GM11168 (cell line): ENCODE data around the gene CCR1.
"Not testable (repeated sequence)": the region's sequence is repeated elsewhere in the genome, so short reads cannot be mapped to it uniquely, and the experiment has no call there.

Experiments used
- in situ Hi-C: fragments of 300-500 bp; cut with MboI; formaldehyde crosslinking; loops from one replicate; pipeline ENCODE4 v1.12.0; 2022; ENCODE audit warnings: low sequenced_read_pairs; ENCODE audit not compliant: unreplicated experiment

Gene CCR1

GRCh38 chr3:46187341-46187700, 20.8 kb downstream of the CCR1 start:
- in situ Hi-C loops, result no loop called here

DNA sequence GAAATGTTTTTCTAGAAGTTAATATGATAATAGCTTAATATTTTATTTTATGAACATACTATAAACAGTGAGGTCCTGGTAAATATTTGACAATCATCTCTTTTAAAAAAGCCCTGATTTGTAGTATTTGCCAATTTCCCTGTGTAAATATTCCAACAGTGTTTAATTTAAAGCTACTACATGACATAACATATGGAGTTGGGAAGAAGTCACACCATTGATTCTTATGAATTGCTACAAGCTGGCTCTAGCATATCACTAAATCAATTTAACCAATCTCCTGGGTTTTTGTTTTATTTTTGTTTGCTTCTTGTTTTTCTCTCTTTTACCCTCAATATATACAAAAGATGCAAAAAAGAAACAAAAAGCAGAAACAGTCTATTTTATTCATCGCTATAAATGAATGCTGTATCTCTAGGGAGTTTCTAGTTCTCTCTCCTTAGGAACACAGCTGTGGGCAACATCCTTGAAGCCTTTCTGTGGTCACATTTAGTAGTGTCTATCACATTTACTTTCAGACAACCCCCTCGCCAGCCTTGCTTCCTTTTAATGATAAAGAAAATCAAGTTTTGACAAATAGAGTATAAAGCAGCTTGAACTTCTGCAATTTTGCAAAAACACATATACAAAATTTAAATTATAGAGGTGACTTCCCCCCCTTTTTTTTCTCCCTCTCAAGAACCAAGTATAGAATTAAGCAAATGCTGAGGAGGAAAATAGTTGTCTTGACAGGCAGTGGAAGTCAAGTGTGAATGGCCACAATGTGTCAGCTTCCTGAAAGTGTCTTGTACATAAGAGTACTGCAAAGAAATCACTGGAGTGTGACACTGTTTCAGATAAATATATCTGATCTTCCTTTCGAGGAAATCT, 21.4 kb downstream of the CCR1 start:
- in situ Hi-C loops, result no loop called here

DNA sequence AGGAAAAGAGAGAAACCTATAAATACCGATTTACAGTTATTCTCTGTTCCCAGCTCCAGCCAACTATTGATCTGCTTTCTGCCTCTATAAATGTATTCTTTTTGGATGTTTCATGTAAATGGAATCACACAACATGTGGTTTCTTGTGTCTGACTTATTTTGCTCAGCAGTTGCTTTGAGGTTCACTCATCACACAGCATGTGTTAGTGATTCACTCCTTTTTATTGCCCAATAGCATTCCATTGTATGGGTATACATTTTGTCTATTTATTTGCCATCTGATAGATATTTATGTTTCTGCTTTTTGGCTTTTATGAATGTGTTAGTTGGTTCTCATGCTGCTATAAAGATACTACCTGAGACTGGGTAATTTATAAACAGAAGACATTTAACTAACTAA, 23.6 kb downstream of the CCR1 start:
- in situ Hi-C loops, result no loop called here

DNA sequence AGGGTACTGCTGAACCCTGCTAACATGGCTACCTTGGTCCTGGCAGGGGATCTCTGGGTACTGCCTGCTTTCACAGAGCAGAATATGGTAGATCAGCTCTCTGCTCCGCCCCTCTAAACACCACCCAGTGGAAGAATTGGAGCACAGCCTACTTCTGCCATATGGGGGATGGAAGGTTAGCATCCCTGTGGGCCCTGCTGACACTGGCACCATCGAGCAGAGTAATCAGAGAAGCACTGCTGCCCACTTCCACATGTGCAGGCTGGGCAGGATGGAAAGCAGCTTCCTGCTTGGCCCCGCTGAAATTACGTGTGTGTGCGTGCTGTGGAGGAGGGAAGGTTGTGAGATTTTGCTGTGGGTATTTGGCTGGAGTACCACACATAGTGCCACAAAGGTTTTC, 24.8 kb downstream of the CCR1 start:
- in situ Hi-C loops, result no loop called here

GRCh38 chr3:46168583-46169345, 39.3 kb downstream of the CCR1 start:
- in situ Hi-C loops, result no loop called here

GRCh38 chr3:46163556-46164041, 44.5 kb downstream of the CCR1 start:
- in situ Hi-C loops, result no loop called here

- in situ Hi-C loops, result no loop called here
Measured at GRCh38 chr3:46162975-46163555, 45.0 kb downstream of the CCR1 start.

DNA sequence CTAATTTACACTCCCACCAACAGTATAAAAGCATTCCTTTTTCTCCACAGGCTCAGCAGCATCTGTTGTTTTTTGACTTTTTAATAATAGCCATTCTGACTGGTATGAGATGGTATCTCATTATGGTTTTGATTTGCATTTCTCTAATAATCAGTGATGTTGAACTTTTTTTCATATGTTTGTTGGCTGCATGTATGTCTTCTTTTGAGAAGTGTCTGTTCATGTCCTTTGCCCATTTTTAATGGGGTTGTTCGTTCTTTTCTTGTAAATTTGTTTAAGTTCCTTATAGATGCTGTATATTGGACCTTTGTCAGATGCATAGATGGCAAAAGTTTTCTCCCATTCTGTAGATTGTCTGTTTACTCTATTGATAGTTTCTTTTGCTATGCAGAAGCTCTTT, 50.4 kb downstream of the CCR1 start:
- in situ Hi-C loops, result not testable (repeated sequence)

DNA sequence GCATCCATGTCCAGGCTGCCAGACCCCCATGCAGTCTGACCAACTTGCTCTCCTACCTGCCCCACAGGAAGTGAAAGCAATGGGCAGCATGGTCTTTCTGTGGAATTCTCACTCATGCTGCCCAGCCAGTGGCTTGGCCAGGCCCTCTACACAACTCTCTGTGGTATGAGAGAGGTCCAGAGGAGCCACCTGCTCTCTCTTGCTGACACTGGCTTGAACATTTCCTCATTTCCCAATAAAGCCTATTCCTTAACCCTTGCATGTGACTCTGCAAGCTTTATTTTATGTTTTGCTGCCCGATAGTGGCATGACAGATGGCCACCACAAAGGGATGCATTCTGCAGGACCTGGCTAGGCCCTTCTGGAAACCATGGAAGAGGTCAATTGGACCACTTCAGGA, 53.8 kb downstream of the CCR1 start:
- in situ Hi-C loops, result no loop called here
